ENCODE measurements around the gene FARS2. TPM values are rescaled to one million over a fixed set of nuclear protein-coding genes. Genes with fewer than 3 reads are reported as not detected.

The FARS2 gene
- total and polyA plus RNA-seq, 2 donors (not counting 3 experiments of a cell fraction or from before 2014, with no cell fraction given) = 20.2 to 20.5 TPM

- H2AFZ ChIP-seq (ENCODE audit: low read depth, low read length) = peak overlapping the region; percentile 18
- H3K27ac ChIP-seq (ENCODE audit: insufficient read depth, low read depth, low read length) = peak overlapping the region; percentile 71
- no peak overlapping the region for H3K9ac ChIP-seq (replicated peaks; ENCODE audit: extremely low read depth, insufficient read depth, low read length)
These were observed 238.5 kb downstream of the FARS2 start for GRCh38 chr6:5499644-5500306.

More at GRCh38 chr6:5499644-5500306, 238.5 kb downstream of the FARS2 start:
- Histone ChIP-seq H3K36me3 (ENCODE audit: control insufficient read depth in 2 of 2, extremely low read depth in 1 of 2, insufficient read depth in 2 of 2, low read length in 2 of 2) (no peaks in the 10 kb centered on the region), H3K9me3 (replicated peaks; ENCODE audit: control insufficient read depth, insufficient read depth, low read length) (no peaks in the 10 kb centered on the region), H3K79me2 (ENCODE audit: control insufficient read depth, insufficient read depth, low read length) (no peaks in the 10 kb centered on the region), H3K27me3 (ENCODE audit: control insufficient read depth in 2 of 2, insufficient read depth in 2 of 2, low read length in 2 of 2) (no peaks in the 10 kb centered on the region), H3K9me1 (replicated peaks; ENCODE audit: control insufficient read depth, extremely low read depth, insufficient read depth, low read length) (no peaks in the 10 kb centered on the region), H4K20me1 (replicated peaks; ENCODE audit: control insufficient read depth, extremely low read depth, insufficient read depth, low read length) (no peaks in the 10 kb centered on the region), H3K4me3 (replicated peaks in 1 of 3; ENCODE audit: insufficient read depth in 1 of 3, low read depth in 1 of 3, low read length in 3 of 3) (no peak overlapping the region), H3K4me2 (ENCODE audit: insufficient read depth, low read length) (peak overlapping the region; percentile 17), H3K4me1 (ENCODE audit: control insufficient read depth, extremely low read depth, insufficient read depth, low read length) (peaks cover 23% of the 10 kb centered on the region)
- POLR2A ChIA-PET = no interaction called here
- intact Hi-C loops (cut with micrococcal nuclease) (no loop called here), dilution Hi-C loops (cut with MboI; ENCODE audit: extremely low pct_ligation_motif_present, low sequenced_read_pairs) (no loop called here)
- TF ChIP-seq EZH2 (IDR thresholded peaks at IDR 0.05; ENCODE audit: borderline replicate concordance, low read depth, low read length, severe bottlenecking) (no peak), POLR2A (IDR thresholded peaks at IDR 0.05; ENCODE audit: low read depth, low read length) (no peak), CTCF (IDR thresholded peaks at IDR 0.05; ENCODE audit: extremely low read depth in 1 of 2, insufficient read depth in 1 of 2, low read depth in 1 of 2, low read length in 2 of 2) (no peak), MAX (IDR thresholded peaks at IDR 0.05; ENCODE audit: insufficient read depth, insufficient read length) (no peak), MYC (IDR thresholded peaks at IDR 0.05; ENCODE audit: low read depth, low read length) (no peak), FOS (IDR thresholded peaks at IDR 0.05; ENCODE audit: borderline replicate concordance, insufficient read depth, low read length) (peak; percentile 67), JUN (IDR thresholded peaks at IDR 0.05; ENCODE audit: borderline replicate concordance, insufficient read depth, insufficient read length, low read depth) (peak; percentile 37)
- FAIRE-seq (peak; percentile 81), DNase-seq (ENCODE audit: low read depth, low spot score) (peak; percentile 23)
- CTCF ChIA-PET = interaction anchor here (1.8 to 2.0 kb wide), 2 partner anchors 22 to 29 kb away, joined by 6 to 9 read pairs; no protein-coding TSS in a partner anchor
- no TSS peak for BruUV-seq (replicated peaks)
